IMR-90 (cell line): ENCODE results near the gene FRMD4B. TPM values are rescaled to one million over a fixed set of nuclear protein-coding genes. Genes with fewer than 3 reads are reported as not detected.

ENCODE experiments used
- ATAC-seq: fragments of 200-7000 bp; cut with Tn5 transposase; 2 replicates; pipeline ENCODE4 v1.9.1; 2020; ENCODE audit warnings: low read depth, mild to moderate bottlenecking, moderate library complexity
- BruUV-seq: library from RNA; stranded (reverse); fragments of 400-500 nt; replicated peaks from 2 replicates; lab custom pipeline; 2021; lab: Mats Ljungman, UMichigan
- CTCF ChIA-PET: fragments of 300-600 bp; formaldehyde crosslinking; extraction: SDS; loops from one replicate; lab custom pipeline; 2021; ENCODE audit warnings: antibody characterized with exemption; lab: Yijun Ruan, JAX
- POLR2A ChIA-PET: fragments of 300-600 bp; sonication (Branson Sonifier 250); formaldehyde crosslinking; loops from one replicate; lab custom pipeline; 2022; ENCODE audit warnings: antibody characterized with exemption; ENCODE audit not compliant: unreplicated experiment; lab: Charles Lee
- DNase-seq: peaks from one replicate; pipeline ENCODE4 v3.0.0; 2013
- H2AFZ ChIP-seq: replicated peaks from 2 replicates; pipeline ENCODE3; 2013; ENCODE audit warnings: low read length, mild to moderate bottlenecking; ENCODE audit not compliant: poor library complexity
- H2AK5ac ChIP-seq: 2 replicates; pipeline ENCODE4 v1.6.1; 2013; ENCODE audit warnings: low read depth, low read length, inconsistent platforms
- H2AK9ac ChIP-seq: replicated peaks from 2 replicates; pipeline ENCODE3; 2013; ENCODE audit warnings: mild to moderate bottlenecking, low read depth, low read length, moderate library complexity; ENCODE audit not compliant: poor library complexity
- H2BK120ac ChIP-seq: 2 replicates; pipeline ENCODE4 v1.6.1; 2013; ENCODE audit warnings: low read depth, low read length, inconsistent platforms
- H2BK15ac ChIP-seq: 3 replicates; pipeline ENCODE4 v1.6.1; 2013; ENCODE audit warnings: low read depth, low read length, inconsistent platforms
- H2BK20ac ChIP-seq: 2 replicates; pipeline ENCODE4 v1.6.1; 2013; ENCODE audit warnings: low read depth, mild to moderate bottlenecking, inconsistent platforms, low read length, moderate library complexity
- H2BK5ac ChIP-seq: 2 replicates; pipeline ENCODE4 v1.6.1; 2013; ENCODE audit warnings: mild to moderate bottlenecking, low read depth, low read length, inconsistent platforms; ENCODE audit not compliant: poor library complexity, severe bottlenecking
- H3K14ac ChIP-seq: replicated peaks from 2 replicates; pipeline ENCODE4 v1.6.1; 2013; ENCODE audit warnings: low read depth, low read length, inconsistent platforms
- H3K18ac ChIP-seq: 2 replicates; pipeline ENCODE4 v1.6.1; 2013; ENCODE audit warnings: low read depth, low read length, control low read depth
- H3K23ac ChIP-seq: 2 replicates; pipeline ENCODE4 v1.6.1; 2013; ENCODE audit warnings: low read depth, low read length, inconsistent platforms
- H3K27ac ChIP-seq: 2 replicates; pipeline ENCODE4 v1.5.1; 2013; ENCODE audit warnings: mild to moderate bottlenecking, control low read depth, low read length; ENCODE audit not compliant: insufficient read depth
- H3K27me3 ChIP-seq: 2 replicates; pipeline ENCODE4 v1.6.1; 2013; ENCODE audit warnings: low read length; ENCODE audit not compliant: control insufficient read depth, insufficient read depth
- H3K36me3 ChIP-seq: 2 replicates; pipeline ENCODE4 v1.6.1; 2013; ENCODE audit warnings: low read length, mixed read lengths; ENCODE audit not compliant: control insufficient read depth, insufficient read depth
- H3K4ac ChIP-seq: 2 replicates; pipeline ENCODE4 v1.6.1; 2013; ENCODE audit warnings: low read depth, low read length, inconsistent platforms
- H3K4me1 ChIP-seq: 2 replicates; pipeline ENCODE4 v1.6.1; 2013; ENCODE audit warnings: low read length, mixed read lengths; ENCODE audit not compliant: control insufficient read depth, insufficient read depth
- H3K4me2 ChIP-seq: 2 replicates; pipeline ENCODE4 v1.6.1; 2013; ENCODE audit warnings: low read depth, mild to moderate bottlenecking, control low read depth, low read length, moderate library complexity
- H3K4me3 ChIP-seq: 2 replicates; pipeline ENCODE4 v1.5.1; 2013; ENCODE audit warnings: low read depth, mild to moderate bottlenecking, control low read depth, low read length, moderate library complexity; ENCODE audit not compliant: insufficient read depth
- H3K56ac ChIP-seq: 2 replicates; pipeline ENCODE4 v1.6.1; 2013; ENCODE audit warnings: low read length, inconsistent platforms; ENCODE audit not compliant: insufficient read depth; ENCODE audit errors: extremely low read depth
- H3K79me1 ChIP-seq, 2 experiments: 2 replicates each; pipeline ENCODE4 v1.6.1; 2013; ENCODE audit warnings: low read length in 2 of 2, inconsistent platforms in 1 of 2, low read depth in 1 of 2
- H3K9ac ChIP-seq: 2 replicates; pipeline ENCODE4 v1.6.1; 2013; ENCODE audit warnings: low read depth, low read length, control low read depth
- H3K9me1 ChIP-seq: 2 replicates; pipeline ENCODE4 v1.6.1; 2013; ENCODE audit warnings: low read length, inconsistent platforms; ENCODE audit not compliant: insufficient read depth
- H3K9me3 ChIP-seq: 2 replicates; pipeline ENCODE4 v1.6.1; 2013; ENCODE audit warnings: low read length; ENCODE audit not compliant: control insufficient read depth, insufficient read depth
- H4K20me1 ChIP-seq: 2 replicates; pipeline ENCODE4 v1.6.1; 2013; ENCODE audit warnings: low read length, inconsistent platforms; ENCODE audit not compliant: insufficient read depth
- H4K5ac ChIP-seq: 2 replicates; pipeline ENCODE4 v1.6.1; 2013; ENCODE audit warnings: mild to moderate bottlenecking, low read depth, low read length, control low read depth
- H4K8ac ChIP-seq, 2 experiments: 2 replicates each; pipeline ENCODE4 v1.6.1; 2013; ENCODE audit warnings: low read depth in 2 of 2, low read length in 2 of 2, control low read depth in 1 of 2, inconsistent platforms in 1 of 2
- H4K91ac ChIP-seq: 2 replicates; pipeline ENCODE4 v1.6.1; 2013; ENCODE audit warnings: low read depth, low read length, inconsistent platforms; ENCODE audit not compliant: insufficient read depth
- MXI1 ChIP-seq: IDR thresholded peaks from 2 replicates; pipeline ENCODE4 v1.6.1; 2012; ENCODE audit warnings: low read depth, mild to moderate bottlenecking, low read length, moderate library complexity, borderline replicate concordance
- POLR2A ChIP-seq: IDR thresholded peaks from 2 replicates; pipeline ENCODE4 v1.6.1; 2012; ENCODE audit warnings: mild to moderate bottlenecking, low read depth, low read length
- WGBS, 2 experiments: methylation state at CpG; one replicate each; pipeline versions ENCODE4 v1.1.5 to v1.1.7; 2013; ENCODE audit warnings: missing lambda C conversion rate in 2 of 2; ENCODE audit not compliant: insufficient read length in 1 of 2; ENCODE audit errors: extremely low coverage in 2 of 2; 5-methylcytosine and 5-hydroxymethylcytosine counted together
- dilution Hi-C: fragments of 300-500 bp; cut with HindIII; formaldehyde crosslinking; loops from one replicate; pipeline ENCODE4 v1.14.3; 2018; ENCODE audit warnings: low sequenced_read_pairs; ENCODE audit not compliant: unreplicated experiment
- in situ Hi-C: fragments of 300-500 bp; cut with MboI; formaldehyde crosslinking; loops from 3 replicates; pipeline ENCODE4 v1.14.3; 2019; ENCODE audit warnings: low sequenced_read_pairs, inconsistent platforms, mixed read lengths
- intact Hi-C: fragments of 100-400 bp; cut with micrococcal nuclease; formaldehyde crosslinking; loops from 2 replicates; pipeline ENCODE4 v1.10.0; 2022
- polyA plus RNA-seq, 3 experiments: library from polyadenylated mRNA; depleted of rRNA; stranded (reverse); fragments of >200 nt; gene quantifications; 2 replicates each; pipeline ENCODE4 v1.2.3, GENCODE V29; 2012; ENCODE audit warnings: low replicate concordance in 1 of 3
- total RNA-seq: library from RNA; depleted of rRNA; stranded (reverse); fragments of >200 nt; gene quantifications from 2 replicates; pipeline ENCODE4 v1.2.3, GENCODE V29; 2012

FRMD4B gene
- total and polyA plus RNA-seq, 2 of the 4 experiments (the other 2 are of a cell fraction), result 0.14 to 0.36 TPM

DNA sequence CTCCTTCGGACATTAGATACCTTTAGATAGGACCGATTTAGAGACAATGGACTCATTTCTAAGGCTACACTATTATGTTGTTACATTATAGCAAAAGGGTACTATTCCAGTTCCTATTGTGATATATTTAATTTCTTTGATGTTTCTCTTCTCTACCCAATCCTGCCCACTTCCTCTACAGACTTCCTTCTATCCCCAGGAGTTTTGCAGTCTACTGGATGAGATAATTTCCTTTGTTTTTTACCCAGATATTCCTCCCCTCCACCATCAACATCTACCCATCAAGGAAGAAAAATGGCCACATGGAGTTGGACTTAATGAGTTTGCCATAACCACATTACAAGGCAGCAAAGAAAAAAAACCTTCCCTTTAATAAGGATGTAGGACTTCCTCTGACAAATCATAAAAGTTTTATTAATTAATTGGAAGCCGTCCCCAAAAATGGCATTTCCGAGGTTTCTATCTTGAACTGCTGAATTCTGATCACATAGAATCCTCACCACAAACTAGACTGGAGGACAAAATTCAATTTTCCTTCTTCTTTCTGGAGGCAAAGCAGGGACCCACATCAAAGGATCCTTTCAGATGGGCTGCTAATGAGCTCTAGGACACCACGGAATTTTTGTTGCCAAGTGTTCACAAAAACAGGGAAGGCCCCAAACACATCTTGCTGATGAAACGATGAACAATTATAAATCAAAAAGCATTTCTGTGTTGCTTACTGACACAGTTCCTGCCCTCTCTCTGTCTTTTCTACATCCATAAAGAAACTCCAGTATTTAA lies 33.4 kb downstream of the FRMD4B start:
- ChIA-PET POLR2A (no interaction called here), CTCF (no interaction called here)
- Histone ChIP-seq H2BK20ac (no peak overlapping the region), H3K27ac (no peak overlapping the region), H3K4me1 (no peaks in the 10 kb centered on the region), H3K27me3 (no peaks in the 10 kb centered on the region), H2BK120ac (no peak overlapping the region), H3K4ac (no peak overlapping the region), H4K91ac (no peak overlapping the region), H2AFZ (no peak overlapping the region), H3K56ac (no peak overlapping the region), H4K8ac (no peak overlapping the region), H3K36me3 (no peaks in the 10 kb centered on the region), H3K14ac (no peak overlapping the region), H3K9me3 (no peaks in the 10 kb centered on the region), H2AK9ac (no peak overlapping the region), H2BK15ac (no peak overlapping the region), H2BK5ac (no peak overlapping the region), H3K9me1 (no peaks in the 10 kb centered on the region), H3K79me1 (no peaks in the 10 kb centered on the region), H3K4me2 (no peak overlapping the region), H3K9ac (no peak overlapping the region), H3K4me3 (no peak overlapping the region), H4K5ac (no peak overlapping the region), H3K23ac (no peak overlapping the region), H2AK5ac (no peak overlapping the region), H4K20me1 (no peaks in the 10 kb centered on the region), H3K18ac (no peak overlapping the region)
- dilution Hi-C loops, result no loop called here
- no TSS peak for BruUV-seq
- 80% methylated on average over 2 of the region's 6 CpGs; no CpG with 5 or more reads in 1 of the 2 experiments for WGBS, 2 experiments
- DNase-seq (no peak), ATAC-seq (no peak)
- in situ Hi-C loops, result no loop called here
- intact Hi-C loops, result no loop called here
- TF ChIP-seq MXI1 (no peak), POLR2A (no peak)
